HG02884 (cell line): ENCODE measurements around the gene DDIT3.
A peak's percentile ranks its signal among the peaks of the same experiment; 100 is the strongest.
"Not testable (repeated sequence)": the region's sequence is repeated elsewhere in the genome, so short reads cannot be mapped to it uniquely, and the experiment has no call there.

ENCODE experiments used
- ATAC-seq: cut with Tn5 transposase; IDR thresholded peaks from one replicate; pipeline ENCODE4 v1.9.1; 2021; ENCODE audit warnings: mild to moderate bottlenecking, moderate library complexity; ENCODE audit not compliant: unreplicated experiment

DDIT3 gene, protein sequence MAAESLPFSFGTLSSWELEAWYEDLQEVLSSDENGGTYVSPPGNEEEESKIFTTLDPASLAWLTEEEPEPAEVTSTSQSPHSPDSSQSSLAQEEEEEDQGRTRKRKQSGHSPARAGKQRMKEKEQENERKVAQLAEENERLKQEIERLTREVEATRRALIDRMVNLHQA

GRCh38 chr12:57520053-57520818, at the start of gene DDIT3:
TSS of gene DDIT3 (minus strand) at chr12:57520514. CDS start at chr12:57517406, 3,108 bp downstream.
- ATAC-seq, result peak; percentile 67

- ATAC-seq, result no peak
Observed at GRCh38 chr12:57569858-57570257, 49.5 kb upstream of the DDIT3 start.

- no peak for ATAC-seq
Observed at GRCh38 chr12:57568838-57569237, 48.5 kb upstream of the DDIT3 start.

DNA sequence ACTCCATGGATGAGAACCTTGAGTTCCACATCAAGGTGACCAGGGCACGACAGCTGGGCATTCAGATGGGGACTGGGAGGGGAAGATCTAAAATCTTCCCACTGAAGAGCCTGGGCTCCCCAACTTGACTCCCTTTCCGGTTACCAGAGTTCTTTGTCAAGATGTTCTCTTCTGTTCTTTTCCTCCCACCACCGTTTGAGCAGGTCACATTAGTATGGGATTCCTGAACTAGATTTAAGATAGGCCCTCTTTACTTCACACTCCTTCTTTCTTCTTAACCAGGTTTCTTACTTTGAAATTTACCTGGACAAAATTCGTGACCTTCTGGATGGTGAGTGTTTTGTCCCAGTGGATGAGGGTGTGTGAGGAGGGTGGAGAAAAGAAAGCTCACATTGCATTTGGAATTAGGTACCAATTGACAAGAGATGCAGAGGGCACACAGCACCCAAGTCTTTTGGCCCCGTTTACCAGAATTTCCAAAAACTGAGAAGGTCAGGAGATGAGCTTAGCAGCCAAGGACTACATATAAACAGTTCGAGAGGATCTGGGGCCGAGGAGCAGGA, 43.9 kb upstream of the DDIT3 start:
- no peak for ATAC-seq

DNA sequence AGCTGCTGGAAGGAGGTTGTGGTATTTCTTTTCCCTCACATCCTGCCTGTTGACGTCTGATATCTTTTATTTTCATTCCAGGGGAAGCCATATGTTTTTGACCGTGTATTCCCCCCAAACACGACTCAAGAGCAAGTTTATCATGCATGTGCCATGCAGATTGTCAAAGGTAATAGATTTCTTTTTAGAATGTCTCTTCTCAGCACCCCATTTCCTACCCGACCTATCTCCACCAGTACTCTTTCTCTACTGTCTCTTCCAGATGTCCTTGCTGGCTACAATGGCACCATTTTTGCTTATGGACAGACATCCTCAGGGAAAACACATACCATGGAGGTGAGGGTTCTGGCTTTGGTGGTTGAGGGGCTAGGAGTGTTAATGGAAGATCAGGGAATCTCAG, 43.0 kb upstream of the DDIT3 start:
- no peak for ATAC-seq

- not testable (repeated sequence) for ATAC-seq
Observed at GRCh38 chr12:57561117-57561516, 40.8 kb upstream of the DDIT3 start.

- no peak for ATAC-seq
Observed at GRCh38 chr12:57560516-57560915, 40.2 kb upstream of the DDIT3 start.

DNA sequence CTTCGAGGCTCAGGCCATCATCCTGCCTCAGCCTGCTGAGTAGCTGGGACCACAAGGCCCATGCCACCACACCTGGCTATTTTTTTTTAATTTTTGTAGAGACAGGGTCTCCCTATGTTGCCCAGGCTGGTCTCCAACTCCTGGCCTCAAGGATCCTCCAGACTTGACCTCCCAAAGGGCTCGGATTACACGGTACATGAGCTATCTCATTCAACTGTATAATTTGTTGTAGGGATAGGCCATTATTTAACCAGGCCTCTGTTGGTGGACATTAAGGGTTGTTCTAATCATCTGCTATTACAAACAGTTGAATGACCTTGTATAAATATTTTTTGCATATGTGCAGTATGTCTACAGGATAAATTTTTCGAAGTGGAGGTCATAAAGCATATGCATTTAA, 38.5 kb upstream of the DDIT3 start:
- ATAC-seq, result no peak

GRCh38 chr12:57554897-57555296, 34.6 kb upstream of the DDIT3 start:
- ATAC-seq, result no peak

- ATAC-seq, result no peak
Observed at GRCh38 chr12:57554453-57554852, 34.1 kb upstream of the DDIT3 start.

GRCh38 chr12:57553343-57554202, 33.3 kb upstream of the DDIT3 start:
- no peak for ATAC-seq

DNA sequence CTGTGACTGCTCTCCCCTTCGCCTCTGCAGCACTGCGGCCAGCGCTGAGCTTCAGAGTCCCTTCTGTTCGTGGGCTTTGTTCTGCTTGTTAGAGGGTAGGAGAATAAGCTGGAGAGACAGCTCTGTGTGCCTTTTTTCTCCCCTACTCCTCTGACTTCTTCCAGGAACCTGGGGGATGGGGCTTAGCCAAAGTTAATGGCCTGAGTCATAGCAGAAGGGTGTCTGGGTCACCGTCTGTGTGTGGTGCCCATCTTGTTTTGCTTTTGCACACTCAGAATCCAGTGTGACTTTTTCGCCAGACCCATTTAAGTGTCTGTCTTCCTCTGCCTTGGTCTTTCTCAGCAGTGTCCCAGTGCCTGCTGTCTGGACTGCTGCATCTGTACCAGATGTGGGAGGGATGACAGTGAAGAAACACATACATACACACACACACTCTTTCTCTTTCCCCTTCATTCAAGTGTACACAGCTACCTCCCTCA, 32.6 kb upstream of the DDIT3 start:
- no peak for ATAC-seq

- no peak for ATAC-seq
Observed at GRCh38 chr12:57552306-57552651, 32.0 kb upstream of the DDIT3 start.

DNA sequence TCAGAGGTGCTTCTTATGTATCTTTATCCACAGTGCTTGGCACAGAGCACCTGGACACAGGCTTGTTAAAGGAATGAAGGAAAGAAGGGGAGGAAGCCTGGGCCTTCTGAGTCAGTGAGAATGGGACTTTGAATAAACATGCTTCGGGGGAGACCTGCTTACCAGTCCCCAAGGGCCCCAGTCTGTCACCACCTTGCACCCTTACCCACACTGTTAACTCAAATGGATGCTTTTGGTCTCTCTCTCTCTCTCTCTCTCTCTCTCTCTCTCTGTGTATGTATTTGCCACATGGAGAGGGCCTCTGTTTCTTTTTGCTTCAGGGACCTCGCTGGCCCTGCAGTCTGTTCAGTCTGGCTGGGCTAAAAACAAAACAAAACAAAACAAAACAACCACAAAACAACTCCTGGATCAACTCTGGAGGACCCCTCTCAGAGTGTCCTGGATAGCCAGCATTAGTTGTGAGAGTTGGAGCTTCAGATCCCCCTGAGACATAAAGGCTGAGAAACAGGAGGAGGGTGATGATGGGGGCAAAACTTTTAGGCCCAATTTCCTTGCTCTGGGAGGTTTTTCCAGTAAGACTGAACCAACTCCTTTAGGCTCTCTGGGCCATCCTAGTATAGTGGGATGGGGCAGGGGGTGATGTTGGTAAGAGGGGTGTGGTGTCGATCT, 31.5 kb upstream of the DDIT3 start:
- ATAC-seq, result no peak

- ATAC-seq, result no peak
Observed at GRCh38 chr12:57550641-57551549, 30.6 kb upstream of the DDIT3 start.

DNA sequence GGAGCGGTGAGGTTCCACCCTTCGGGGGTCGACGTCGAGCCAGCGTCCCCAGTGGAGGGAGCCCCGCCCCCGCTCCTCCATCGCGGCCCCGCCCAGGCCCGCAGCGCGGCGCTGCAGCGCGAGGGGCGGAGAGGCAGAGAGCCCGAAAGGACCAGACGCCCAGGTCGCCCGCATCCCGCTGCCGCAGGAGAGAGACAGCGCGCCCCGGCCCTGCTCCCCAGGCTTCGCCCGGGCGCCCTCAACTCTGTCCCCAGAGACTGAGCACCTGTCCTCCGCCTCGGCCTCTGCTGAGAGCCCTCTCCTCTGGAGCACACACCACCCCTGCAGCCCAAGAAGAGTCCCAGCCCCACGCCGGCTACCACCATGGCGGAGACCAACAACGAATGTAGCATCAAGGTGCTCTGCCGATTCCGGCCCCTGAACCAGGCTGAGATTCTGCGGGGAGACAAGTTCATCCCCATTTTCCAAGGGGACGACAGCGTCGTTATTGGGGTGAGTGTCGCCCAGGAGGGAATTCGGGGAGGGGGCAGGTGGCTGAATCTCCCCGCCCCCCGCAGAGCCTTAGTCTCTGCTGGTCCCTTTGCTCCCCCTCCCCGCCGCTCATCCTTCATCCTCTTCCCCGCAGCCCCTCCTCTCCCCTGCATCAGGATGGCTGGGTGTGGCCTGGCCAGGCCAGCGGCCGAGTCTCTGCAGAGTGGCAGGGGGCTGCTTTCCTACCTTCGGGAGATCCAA, 29.8 kb upstream of the DDIT3 start, which contains the start of gene KIF5A:
TSS of gene KIF5A (plus strand) at position 136 of the 732 bp plus-strand sequence. CDS start at position 364, 228 bp downstream.
- no peak for ATAC-seq

DNA sequence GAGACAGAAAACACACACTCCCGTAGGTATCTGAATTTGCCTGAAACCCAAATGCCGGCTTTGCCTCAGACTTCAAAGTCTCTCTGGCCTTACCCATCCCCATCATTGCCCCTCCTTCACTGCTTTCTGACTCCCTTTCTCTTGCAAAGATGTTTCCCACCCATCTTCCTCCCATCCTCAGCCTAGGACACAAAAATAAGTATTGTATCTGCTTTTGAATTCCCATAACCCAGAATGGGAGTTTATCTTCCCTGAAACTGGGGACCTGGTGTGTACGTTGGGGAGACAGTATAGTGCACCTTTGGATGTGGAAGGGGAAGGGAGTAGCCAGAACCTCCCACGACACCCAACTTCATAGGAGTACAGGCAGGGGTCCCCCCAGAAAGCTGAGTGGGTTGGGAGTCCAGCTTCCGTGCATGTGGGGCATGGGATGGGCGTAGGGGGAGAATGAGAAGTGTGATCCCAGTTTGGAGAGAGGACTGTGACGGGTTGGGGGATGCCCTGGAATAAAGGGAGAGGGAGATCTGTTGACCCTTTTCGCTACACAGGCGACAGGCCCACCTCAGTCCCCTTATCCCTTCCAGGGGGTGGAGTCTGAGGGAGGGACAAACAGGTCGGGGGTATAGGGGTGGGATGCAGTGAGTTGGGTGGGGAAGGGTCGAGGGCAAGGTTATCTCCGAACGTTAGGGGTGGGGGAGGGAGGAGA, 29.0 kb upstream of the DDIT3 start:
- no peak for ATAC-seq

- no peak for ATAC-seq
Observed at GRCh38 chr12:57548488-57548887, 28.2 kb upstream of the DDIT3 start.

GRCh38 chr12:57548013-57548315, 27.6 kb upstream of the DDIT3 start:
- no peak for ATAC-seq
